Stomach smooth muscle (tissue), 2 donors: ENCODE data around the gene GPC5.

ENCODE experiments used
- H3K27ac ChIP-seq: one replicate; pipeline ENCODE4 v1.7.0; 2013; ENCODE audit warnings: mild to moderate bottlenecking, low read length, inconsistent platforms
- H3K27me3 ChIP-seq, 2 donors: one replicate each; pipeline ENCODE4 v1.7.0; 2013; ENCODE audit warnings: low read length in 2 of 2; ENCODE audit not compliant: insufficient read depth in 2 of 2, control insufficient read depth in 1 of 2
- H3K36me3 ChIP-seq, 2 donors: one replicate each; pipeline ENCODE4 v1.7.0; 2013; ENCODE audit warnings: low read length in 2 of 2; ENCODE audit not compliant: control insufficient read depth in 2 of 2, insufficient read depth in 2 of 2
- H3K4me1 ChIP-seq: one replicate; pipeline ENCODE4 v1.7.0; 2013; ENCODE audit warnings: low read length; ENCODE audit not compliant: control insufficient read depth, insufficient read depth
- H3K4me3 ChIP-seq, 2 donors: one replicate each; pipeline ENCODE4 v1.7.0; 2013; ENCODE audit warnings: low read length in 2 of 2
- H3K9ac ChIP-seq, 2 donors: one replicate each; pipeline ENCODE4 v1.7.0; 2013; ENCODE audit warnings: low read length in 2 of 2, mild to moderate bottlenecking in 1 of 2
- H3K9me3 ChIP-seq, 2 donors: one replicate each; pipeline ENCODE4 v1.7.0; 2013; ENCODE audit warnings: low read length in 2 of 2; ENCODE audit not compliant: control insufficient read depth in 2 of 2
- donor health status: healthy.
- donor health status: Pancreatic carcinoma.

The GPC5 gene

GRCh38 chr13:91946498-91947070 is 548.2 kb downstream of the GPC5 start:
- Histone ChIP-seq H3K9ac (no peak overlapping the region), H3K9me3 (no peaks in the 10 kb centered on the region), H3K36me3 (no peaks in the 10 kb centered on the region), H3K4me1 (no peaks in the 10 kb centered on the region), H3K27ac (no peak overlapping the region), H3K27me3 (no peaks in the 10 kb centered on the region), H3K4me3 (no peak overlapping the region)

- Histone ChIP-seq H3K9me3 (no peaks in the 10 kb centered on the region), H3K4me3 (no peak overlapping the region), H3K36me3 (no peaks in the 10 kb centered on the region), H3K4me1 (no peaks in the 10 kb centered on the region), H3K27ac (no peak overlapping the region), H3K27me3 (no peaks in the 10 kb centered on the region), H3K9ac (no peak overlapping the region)
These were observed 550.3 kb downstream of the GPC5 start for GRCh38 chr13:91948736-91949135.

DNA sequence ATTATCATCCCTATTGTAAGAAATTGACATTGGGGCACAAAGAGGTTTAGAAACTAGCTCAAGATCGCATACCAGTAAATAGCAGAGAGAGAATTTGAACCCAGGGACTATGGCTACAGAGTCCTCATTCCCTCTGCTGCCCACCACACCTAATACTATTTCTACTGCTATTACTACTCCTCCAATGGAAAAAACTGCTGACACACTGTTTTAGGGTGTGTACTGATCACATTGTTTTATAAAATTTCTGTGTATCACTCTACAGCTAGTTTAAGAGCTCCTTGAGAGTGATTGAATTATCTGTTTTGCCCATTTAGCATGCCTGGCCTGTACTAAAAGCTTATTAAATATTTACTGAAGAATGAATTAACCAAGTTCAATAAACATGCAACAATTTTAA is 552.4 kb downstream of the GPC5 start:
- Histone ChIP-seq H3K27ac (no peak overlapping the region), H3K4me3 (no peak overlapping the region), H3K9me3 (no peaks in the 10 kb centered on the region), H3K36me3 (no peaks in the 10 kb centered on the region), H3K4me1 (no peaks in the 10 kb centered on the region), H3K9ac (no peak overlapping the region), H3K27me3 (no peaks in the 10 kb centered on the region)

DNA sequence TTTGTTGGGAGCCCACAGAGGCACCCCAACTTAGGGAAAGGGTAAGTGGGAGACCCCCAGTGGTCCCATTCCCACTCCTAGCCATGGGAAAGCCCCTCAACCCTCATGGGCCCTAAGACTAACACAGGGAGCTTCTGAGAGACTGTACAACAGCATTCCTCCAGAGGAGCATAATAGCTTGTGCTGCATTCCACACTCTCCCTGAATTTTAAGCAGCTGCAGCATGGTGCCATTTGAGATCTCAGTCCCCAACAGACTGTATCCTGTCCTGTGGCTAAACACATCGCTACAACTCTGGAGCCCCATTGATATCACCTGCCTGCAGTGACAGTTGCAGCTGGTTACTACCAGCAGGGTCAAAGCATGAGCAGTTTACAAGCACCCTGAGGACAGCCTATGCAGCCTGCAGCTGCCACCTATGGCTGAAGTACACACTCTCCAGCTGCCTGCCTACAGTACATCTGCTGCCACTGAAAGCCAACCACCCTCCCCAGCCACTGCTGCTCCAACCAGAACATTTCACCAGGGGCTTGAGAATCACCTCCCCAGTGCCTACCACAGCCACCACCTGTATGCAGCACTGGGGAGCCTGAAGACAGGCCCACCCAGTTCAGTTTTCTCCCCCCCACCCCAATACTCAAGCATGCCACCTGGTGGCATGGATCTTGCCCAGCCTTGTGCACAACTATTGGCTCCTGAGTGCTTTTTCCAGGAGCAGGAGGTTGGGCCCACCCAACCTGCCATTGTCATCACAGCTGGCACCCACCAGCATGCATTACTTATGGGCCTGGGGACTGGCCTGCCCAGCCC is 557.3 kb downstream of the GPC5 start:
- Histone ChIP-seq H3K4me1 (no peaks in the 10 kb centered on the region), H3K9ac (no peak overlapping the region), H3K9me3 (no peaks in the 10 kb centered on the region), H3K27me3 (no peaks in the 10 kb centered on the region), H3K4me3 (no peak overlapping the region), H3K36me3 (no peaks in the 10 kb centered on the region), H3K27ac (no peak overlapping the region)

DNA sequence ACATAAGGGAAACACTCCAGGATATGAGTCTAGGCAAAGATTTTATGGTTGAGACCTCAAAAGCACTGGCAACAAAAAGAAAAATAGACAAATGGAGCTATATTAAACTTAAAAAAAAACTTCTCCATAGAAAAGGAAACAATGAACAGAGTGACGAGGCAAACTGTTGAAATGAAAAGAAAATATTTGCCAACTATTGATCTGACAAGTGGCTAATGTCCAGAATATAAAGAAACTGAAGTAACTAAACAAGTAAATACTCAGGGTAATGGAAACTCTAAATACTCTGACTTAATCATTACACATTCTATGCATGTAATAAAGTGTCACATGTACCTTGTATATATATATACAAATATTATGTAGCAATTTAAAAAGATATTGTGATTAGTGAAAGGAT is 562.5 kb downstream of the GPC5 start:
- Histone ChIP-seq H3K4me1 (no peaks in the 10 kb centered on the region), H3K27ac (no peak overlapping the region)

GRCh38 chr13:91962946-91963345 is 564.5 kb downstream of the GPC5 start:
- no peaks in the 10 kb centered on the region for H3K4me1 ChIP-seq
- H3K9ac ChIP-seq: no peak overlapping the region
- no peak overlapping the region for H3K27ac ChIP-seq
- no peak overlapping the region for H3K4me3 ChIP-seq
- peaks cover 0 to 5% of the 10 kb centered on the region in 2 donors for H3K9me3 ChIP-seq
- no peaks in the 10 kb centered on the region for H3K36me3 ChIP-seq
- H3K27me3 ChIP-seq: no peaks in the 10 kb centered on the region

More for the DNA sequence above, 562.5 kb downstream of the GPC5 start:
- Histone ChIP-seq H3K27me3 (no peaks in the 10 kb centered on the region), H3K9ac (no peak overlapping the region), H3K9me3 (peaks cover 0 to 5% of the 10 kb centered on the region in 2 donors), H3K4me3 (no peak overlapping the region), H3K36me3 (no peaks in the 10 kb centered on the region)

GRCh38 chr13:91965511-91965910 is 567.1 kb downstream of the GPC5 start:
- Histone ChIP-seq H3K9ac (no peak overlapping the region), H3K27ac (no peak overlapping the region), H3K9me3 (peaks cover 0 to 5% of the 10 kb centered on the region in 2 donors), H3K27me3 (no peaks in the 10 kb centered on the region), H3K4me1 (no peaks in the 10 kb centered on the region), H3K4me3 (no peak overlapping the region), H3K36me3 (no peaks in the 10 kb centered on the region)

- Histone ChIP-seq H3K9ac (no peak overlapping the region), H3K9me3 (peaks cover 0 to 4% of the 10 kb centered on the region in 2 donors), H3K4me1 (no peaks in the 10 kb centered on the region)
These were observed 580.1 kb downstream of the GPC5 start for GRCh38 chr13:91978571-91978970.

DNA sequence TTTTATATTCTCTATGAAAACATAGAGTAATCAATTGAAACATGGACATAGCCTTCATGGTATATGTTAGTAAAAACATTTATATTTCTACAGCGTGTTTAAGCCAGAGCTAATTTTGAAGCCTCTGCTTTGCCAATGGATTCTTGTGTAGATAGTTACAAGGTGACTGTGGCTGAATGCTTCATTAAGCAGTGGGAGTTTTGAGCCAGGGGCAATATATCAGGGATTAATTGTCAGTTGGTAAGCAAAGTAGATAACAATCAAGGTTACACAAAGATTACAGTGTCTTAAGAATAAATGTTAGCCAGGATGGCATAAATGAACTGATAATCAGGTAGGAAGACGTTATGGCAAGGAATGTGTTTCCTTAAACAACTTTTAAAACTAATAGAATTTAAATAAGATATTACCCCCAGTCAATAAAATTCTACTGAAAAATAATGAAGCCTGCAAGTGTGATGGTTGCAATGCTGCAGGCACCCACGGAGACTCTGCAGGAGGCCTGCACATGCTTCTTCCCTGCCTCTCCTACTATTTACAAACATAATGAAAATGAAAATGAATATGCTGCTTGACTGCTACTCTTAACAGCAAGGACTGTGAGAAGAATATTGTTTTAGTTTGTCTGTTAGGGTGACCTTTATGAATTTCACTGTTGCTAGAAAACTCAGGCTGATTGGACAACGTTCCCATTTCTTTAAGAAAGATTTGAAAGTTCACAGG is 588.5 kb downstream of the GPC5 start:
- no peaks in the 10 kb centered on the region for H3K4me1 ChIP-seq
- no peaks in the 10 kb centered on the region for H3K9me3 ChIP-seq
- no peak overlapping the region for H3K27ac ChIP-seq
- H3K9ac ChIP-seq: no peak overlapping the region
- H3K4me3 ChIP-seq: no peak overlapping the region
- no peaks in the 10 kb centered on the region for H3K27me3 ChIP-seq
- no peaks in the 10 kb centered on the region for H3K36me3 ChIP-seq

More at GRCh38 chr13:91978571-91978970, 580.1 kb downstream of the GPC5 start:
- Histone ChIP-seq H3K27ac (no peak overlapping the region), H3K27me3 (no peaks in the 10 kb centered on the region), H3K36me3 (no peaks in the 10 kb centered on the region), H3K4me3 (no peak overlapping the region)

DNA sequence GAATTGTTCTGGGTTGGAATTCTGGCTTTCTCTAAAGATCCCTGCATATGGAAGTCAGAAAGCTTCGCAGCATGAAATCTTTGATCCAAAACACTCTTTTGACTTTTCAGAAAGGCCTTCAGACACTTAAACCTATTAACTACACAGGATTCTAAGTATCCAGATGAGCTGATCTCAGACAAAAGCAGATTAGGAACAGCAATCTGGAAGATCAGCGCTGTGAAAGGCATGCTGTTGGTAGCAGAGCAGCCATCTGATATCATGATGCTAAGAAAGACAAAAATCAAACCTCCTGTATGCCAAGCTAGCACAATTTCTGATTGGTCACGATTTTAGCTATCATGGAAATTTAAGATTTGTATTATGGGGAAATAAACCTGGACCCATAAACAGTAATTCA is 589.9 kb downstream of the GPC5 start:
- Histone ChIP-seq H3K9me3 (no peaks in the 10 kb centered on the region), H3K36me3 (no peaks in the 10 kb centered on the region), H3K9ac (no peak overlapping the region), H3K4me1 (no peaks in the 10 kb centered on the region), H3K27me3 (no peaks in the 10 kb centered on the region), H3K4me3 (no peak overlapping the region), H3K27ac (no peak overlapping the region)
